ENCODE results near the gene FBLN5.
A peak's percentile ranks its signal among the peaks of the same experiment; 100 is the strongest.
"Not testable (repeated sequence)": the region's sequence is repeated elsewhere in the genome, so short reads cannot be mapped to it uniquely, and the experiment has no call there.

The FBLN5 gene

DNA sequence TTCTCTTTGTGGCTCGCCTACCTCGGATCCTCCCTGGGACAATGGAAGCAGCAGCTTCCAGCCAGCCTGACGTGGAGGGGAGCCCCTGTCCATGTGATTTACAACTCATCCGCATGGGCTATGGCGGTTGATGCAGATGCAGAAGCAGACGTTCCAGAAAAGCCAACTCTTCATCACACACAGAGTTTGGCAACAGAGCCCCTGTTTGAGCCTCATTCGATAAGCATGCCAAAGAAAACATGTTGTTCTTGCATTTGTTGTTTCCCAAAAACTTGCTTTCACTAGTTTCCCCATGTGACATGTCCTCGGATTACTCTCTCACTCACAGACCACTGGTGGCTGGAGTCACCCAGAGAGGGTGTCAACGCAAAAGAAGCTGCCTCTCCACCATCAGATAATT, 63.7 kb downstream of the FBLN5 start:
- no peak for DNase-seq

GRCh38 chr14:91882776-91883175, 64.7 kb downstream of the FBLN5 start:
- no peak for DNase-seq

DNA sequence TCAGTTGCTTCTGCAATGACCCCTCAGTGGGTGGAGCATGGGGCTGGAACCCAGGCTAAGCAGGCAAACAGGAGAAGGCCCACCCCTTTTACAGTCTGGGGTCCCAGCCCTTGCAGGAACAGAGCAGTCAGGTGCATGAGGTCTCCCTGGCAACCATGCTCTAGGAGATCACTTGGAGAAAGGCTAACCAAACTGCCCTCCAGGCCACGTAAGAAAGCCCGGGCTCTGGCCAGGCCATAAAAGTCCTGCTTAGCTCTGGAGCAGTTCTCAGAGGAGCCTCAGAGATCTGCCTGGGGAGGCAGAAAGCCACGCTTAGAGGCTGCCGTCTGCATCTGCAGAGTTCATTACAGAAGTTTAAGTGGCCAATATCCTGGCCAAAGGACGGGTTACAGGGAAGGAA, 65.1 kb downstream of the FBLN5 start:
- no peak for DNase-seq

DNA sequence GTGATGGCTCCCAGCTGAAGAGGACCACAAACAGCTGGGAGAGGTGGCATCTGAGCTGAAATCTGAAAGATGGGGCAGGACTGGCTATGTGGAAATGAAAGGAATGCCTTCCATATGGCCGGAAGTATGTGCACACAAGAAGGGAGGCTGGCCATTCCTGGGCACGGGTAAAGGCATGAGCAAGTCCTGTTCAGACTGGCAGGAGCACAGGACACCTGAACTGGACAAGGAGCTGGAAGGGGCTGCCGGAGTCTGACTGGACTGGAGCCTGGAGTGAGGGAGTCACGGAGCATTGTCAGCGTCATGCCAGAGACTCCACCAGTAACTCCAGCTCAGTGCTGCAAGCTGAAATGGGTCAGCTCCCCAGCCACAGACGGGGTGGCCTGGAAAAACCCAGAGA, 68.3 kb downstream of the FBLN5 start:
- DNase-seq, result no peak

GRCh38 chr14:91878274-91878673, 69.2 kb downstream of the FBLN5 start:
- no peak for DNase-seq

- DNase-seq, result no peak
Observed at GRCh38 chr14:91877376-91877915, 70.0 kb downstream of the FBLN5 start.

DNA sequence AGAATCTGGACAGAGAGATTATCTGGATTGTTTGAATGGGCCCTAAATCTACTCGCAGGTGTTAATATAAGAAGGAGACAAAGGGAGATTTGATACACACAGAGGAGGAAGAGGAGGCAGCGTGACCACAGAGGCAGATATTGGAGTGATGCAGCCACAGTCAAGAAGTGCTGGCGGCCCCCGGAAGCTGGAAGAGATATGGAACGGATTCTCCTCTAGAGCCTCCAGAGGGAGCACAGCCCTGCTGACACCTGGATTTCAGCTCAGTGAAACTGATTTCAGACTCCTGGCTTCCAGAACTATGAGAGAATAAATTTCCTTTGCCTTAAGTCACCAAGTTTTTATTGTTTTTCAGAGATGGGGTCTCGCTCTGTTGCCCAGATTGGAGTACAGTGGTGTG, 71.0 kb downstream of the FBLN5 start:
- no peak for DNase-seq

DNA sequence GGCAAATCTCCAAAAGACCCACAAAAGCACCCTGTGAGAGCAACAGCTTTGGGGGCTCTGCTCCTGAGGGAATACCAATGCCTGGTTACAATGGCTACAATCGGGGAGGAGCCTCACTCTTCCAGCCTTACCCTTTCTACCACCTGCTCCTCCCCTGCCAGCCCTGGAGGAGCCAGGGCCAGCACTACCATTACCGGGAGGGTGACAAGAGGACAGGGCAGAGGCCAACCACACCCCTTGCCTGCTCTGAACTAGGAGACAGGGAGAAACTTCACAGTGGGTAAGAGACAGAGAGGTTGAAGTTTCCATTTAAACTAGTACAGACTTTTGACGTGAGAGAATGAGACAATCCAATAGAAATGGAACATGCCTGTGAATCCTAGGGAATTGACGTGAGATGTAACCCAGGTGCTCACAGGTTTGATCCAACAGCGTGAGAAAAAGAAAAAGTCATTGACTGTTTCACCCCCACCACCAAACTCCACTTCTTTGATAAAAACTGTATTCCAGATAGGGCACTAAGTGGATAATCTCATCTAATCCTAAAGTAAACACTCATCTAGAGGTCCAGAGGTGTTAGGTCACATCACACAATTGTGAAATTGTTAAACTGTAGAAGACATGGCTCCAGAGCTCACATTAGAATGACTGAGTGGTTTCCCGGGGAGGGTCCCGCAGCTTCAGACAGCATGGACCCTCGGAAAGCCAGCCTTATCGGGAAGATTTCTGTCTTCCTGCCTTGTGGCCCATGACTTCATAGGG, 71.8 kb downstream of the FBLN5 start:
- DNase-seq, result no peak

DNA sequence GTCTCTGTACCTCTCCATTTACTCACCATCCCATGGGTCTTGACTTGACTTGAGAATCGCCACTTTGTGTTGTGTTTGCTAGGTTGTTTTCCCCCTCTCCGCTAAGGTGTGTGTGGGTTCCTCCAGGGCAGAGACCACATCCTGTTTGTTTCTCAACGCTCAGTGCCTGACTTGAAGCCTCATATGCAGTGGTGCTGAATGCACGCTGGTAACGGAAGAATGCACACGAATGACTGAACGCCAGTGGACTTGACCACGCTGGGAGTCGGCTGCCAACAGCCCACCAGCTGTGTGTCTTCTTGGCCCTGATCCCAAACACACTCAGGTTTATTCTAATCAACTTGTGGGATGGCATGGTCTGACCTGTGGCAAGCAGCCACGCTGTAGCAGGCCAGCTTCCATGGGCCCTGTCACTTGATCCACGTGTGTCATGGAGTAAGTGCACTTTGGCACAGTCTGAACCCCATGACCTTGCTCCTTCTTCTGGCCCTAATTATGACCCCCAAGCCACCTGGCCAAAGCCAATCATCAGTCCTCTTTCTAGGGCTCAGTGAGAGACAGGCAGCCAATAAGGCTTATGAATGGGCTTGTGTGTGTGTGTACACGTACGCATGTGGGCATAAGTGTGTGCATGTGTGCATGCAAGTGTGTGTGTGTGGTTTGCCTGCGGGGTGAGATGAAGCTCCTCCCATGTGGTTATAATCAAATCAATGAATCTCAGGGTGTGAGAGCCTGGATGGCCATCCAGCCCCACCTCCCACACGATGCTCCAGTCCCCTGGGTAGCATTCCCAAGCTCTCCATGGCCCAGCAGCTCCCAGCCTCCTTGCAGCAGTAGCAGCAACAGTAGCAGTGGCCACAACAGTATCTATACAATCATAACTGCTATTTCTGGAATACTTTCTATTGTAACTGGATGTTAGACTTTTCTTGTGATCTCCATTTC, 73.8 kb downstream of the FBLN5 start:
- DNase-seq, result no peak

DNA sequence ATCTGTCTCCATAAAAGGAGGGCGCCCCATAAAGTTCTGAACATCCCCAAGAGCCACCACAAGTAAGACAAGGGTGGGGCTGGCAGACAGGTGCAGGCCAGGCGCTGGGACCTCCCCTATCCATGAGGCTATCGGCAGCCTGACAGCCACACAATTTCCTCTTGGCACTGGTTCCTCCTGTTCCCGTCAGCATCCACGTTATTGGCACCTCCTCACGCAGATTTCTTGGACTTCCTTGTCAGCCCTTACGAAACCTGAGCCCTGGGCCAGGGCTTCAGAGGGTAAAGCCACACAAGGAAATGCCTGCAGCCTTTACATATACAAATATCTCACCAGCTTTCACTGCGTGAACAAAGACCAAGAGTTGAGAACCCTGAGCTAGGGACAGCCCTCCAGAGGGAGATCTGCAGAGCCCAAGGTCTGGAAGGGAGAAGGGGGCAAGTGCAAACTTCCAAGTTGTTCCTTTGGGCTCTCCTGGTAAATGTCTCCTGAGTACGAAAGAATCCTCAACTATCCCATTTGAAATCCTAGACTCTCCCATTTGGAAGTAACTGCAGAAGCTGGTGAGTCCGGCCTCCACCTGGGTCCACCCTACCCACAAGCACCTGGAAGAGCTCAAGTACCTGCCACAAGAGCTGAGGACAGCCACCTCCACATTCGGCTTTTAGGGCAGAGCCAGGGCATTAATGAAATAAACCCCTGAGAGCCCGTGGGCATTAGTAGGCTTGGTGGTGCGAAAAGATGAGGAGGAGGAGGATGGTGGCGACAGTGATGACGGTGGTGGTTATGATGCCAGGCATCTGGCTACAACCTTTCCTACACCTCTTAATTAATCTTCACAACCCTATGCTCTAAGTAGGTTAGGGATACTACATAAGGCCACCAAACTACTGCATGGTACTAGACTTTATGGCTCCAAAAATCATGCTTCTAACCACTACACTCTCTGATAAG, 74.7 kb downstream of the FBLN5 start:
- DNase-seq, result no peak

GRCh38 chr14:91872011-91872501, 75.4 kb downstream of the FBLN5 start:
- DNase-seq, result no peak

DNA sequence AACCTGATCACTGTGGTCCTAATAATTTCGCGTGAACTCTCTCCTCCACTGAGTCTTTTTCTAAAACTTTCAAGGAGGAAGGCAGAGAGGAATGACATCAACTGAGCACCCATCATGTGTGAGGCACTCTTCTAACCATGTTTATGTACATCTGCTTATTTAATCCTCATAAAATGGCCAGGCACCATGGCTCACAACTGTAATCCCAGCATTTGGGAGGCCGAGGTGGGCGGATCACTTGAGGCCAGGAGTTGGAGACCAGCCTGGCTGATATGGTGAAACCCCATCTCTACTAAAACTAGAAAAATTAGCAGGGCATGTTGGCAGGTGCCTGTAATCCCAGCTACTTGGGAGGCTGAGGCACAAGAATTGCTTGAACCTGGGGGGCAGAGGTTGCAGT, 76.1 kb downstream of the FBLN5 start:
- DNase-seq, result not testable (repeated sequence)

DNA sequence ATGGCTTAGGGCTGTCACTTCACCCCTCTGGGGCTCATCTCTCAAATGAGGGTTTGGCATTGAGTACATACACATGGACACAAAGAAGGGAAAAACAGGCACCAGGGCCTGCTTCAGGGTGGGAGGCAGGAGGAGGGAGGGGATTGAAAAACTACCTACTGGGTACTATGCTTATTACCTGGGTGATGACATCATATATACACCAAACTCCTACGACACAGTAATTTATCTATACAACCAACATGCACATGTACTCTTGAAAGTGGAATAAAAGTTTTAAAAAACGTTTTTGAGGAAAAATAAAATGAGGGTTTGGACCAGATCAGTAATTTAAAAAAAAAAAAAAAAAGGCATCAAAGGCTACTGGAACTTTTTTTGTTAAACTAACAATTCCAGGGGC, 76.6 kb downstream of the FBLN5 start:
- DNase-seq, result no peak

- DNase-seq, result no peak
Observed at GRCh38 chr14:91870001-91870400, 77.5 kb downstream of the FBLN5 start.

- DNase-seq, result no peak
Observed at GRCh38 chr14:91869556-91869955, 77.9 kb downstream of the FBLN5 start.

- DNase-seq, result no peak
Observed at GRCh38 chr14:91867316-91867988, 80.0 kb downstream of the FBLN5 start, which contains the start of gene TC2N. Gene TC2N (minus strand): TSS chr14:91867536. CDS start chr14:91813769, 53,767 bp downstream.

GRCh38 chr14:91866511-91867295, 80.8 kb downstream of the FBLN5 start:
- no peak for DNase-seq

DNA sequence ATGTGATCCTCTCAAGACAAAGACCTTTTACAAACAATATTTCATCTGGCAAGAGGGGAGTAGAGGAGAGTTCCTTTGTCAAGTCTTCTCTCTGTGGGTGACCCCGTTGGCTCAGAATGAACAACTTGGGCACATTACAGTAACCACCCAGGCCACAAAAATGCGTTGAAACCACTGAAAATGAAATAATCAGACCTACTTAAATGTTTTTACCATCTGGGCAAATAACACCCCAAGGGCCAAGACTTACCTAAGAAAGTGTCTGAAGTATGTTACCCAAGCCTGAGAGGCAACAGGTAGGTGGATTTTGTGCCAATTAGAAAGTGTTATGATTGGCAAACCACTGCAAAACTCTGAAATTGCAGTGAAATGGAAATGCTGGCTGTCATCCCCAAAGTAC, 81.4 kb downstream of the FBLN5 start:
- peak; percentile 24 for DNase-seq

DNA sequence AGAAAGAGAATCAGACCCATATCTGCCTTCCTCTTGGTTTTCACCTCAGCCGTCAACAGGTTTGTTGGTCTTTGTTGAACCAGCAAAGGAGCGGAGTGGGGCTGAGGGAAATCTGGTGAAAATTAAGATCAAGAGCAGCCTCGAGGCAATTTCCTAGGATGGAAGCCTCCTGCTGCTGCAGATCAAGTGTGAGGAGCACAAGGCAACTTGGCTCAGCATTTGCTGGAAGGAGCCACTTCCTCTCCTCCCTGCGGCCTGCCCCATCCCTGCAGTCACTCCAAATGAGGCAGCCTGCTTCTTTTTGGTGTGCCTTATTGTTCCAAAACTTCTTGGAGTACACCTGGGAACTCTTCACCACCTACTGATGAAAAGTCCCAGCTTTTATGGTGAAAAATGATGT, 85.1 kb downstream of the FBLN5 start:
- DNase-seq, result no peak

DNA sequence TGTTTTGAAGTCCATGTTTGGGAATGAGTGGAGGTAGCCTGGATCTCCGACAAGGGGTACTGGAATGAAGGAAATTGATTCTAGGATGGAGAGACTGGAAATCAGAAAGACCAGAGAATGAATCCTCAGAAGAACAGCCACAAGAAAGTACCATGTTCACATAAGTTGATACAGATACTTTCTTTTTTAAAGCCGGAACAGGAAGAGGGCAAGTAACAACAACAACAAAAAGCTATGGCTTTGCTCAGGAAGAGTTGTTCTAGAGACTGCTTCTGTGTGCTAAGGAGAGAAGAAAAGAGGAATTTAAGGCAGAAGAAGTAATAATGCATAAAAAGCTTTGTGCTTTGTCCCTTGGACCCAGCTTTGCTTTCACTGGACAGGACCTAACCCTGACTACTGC, 86.4 kb downstream of the FBLN5 start:
- DNase-seq, result no peak

DNA sequence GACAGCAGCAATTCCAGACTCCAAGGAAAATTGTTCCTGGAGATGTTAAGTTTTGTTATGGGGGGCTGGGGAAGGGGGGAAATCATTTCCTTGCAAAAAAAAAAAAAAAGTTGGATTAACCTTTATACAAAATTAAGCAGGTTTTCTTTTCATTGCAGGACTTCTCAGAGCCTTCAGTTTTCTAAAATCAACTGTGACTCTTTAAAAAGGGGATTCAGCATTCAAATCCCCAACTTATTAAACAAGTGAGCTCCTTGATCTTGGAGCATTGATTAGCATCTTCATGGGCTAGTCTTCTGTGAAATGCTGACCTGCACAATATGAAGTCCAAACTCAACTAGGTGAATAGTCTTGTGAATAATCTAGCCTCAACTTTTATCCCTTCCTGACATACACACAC, 87.3 kb downstream of the FBLN5 start:
- DNase-seq, result no peak

Measured in fibroblast of skin of scalp (primary cell).